Measurements from ENCODE around the gene TRIM25.
A peak's percentile ranks its signal among the peaks of the same experiment; 100 is the strongest.

The TRIM25 gene

GRCh38 chr17:56894859-56895455 lies 18.9 kb downstream of the TRIM25 start:
- no peak for DNase-seq (ENCODE audit: low read depth)

GRCh38 chr17:56893503-56893902 lies 20.3 kb downstream of the TRIM25 start:
- no peak for DNase-seq (ENCODE audit: low read depth)

- DNase-seq (ENCODE audit: low read depth), result no peak
These were observed 21.5 kb downstream of the TRIM25 start for GRCh38 chr17:56892333-56892732.

GRCh38 chr17:56891751-56892150 lies 22.1 kb downstream of the TRIM25 start:
- peak; percentile 20 for DNase-seq (ENCODE audit: low read depth)

- DNase-seq (ENCODE audit: low read depth), result no peak
These were observed 22.8 kb downstream of the TRIM25 start for GRCh38 chr17:56890906-56891674.

GRCh38 chr17:56890390-56890789 lies 23.5 kb downstream of the TRIM25 start:
- no peak for DNase-seq (ENCODE audit: low read depth)

- no peak for DNase-seq (ENCODE audit: low read depth)
These were observed 26.0 kb downstream of the TRIM25 start for GRCh38 chr17:56887552-56888467.

- DNase-seq (ENCODE audit: low read depth), result no peak
These were observed 26.7 kb downstream of the TRIM25 start for GRCh38 chr17:56887105-56887504.

- no peak for DNase-seq (ENCODE audit: low read depth)
These were observed 27.5 kb downstream of the TRIM25 start for GRCh38 chr17:56886288-56886731.

GRCh38 chr17:56885312-56885657 lies 28.6 kb downstream of the TRIM25 start:
- no peak for DNase-seq (ENCODE audit: low read depth)

GRCh38 chr17:56884483-56885311 lies 29.2 kb downstream of the TRIM25 start:
- no peak for DNase-seq (ENCODE audit: low read depth)

- DNase-seq (ENCODE audit: low read depth), result no peak
These were observed 30.2 kb downstream of the TRIM25 start for GRCh38 chr17:56883616-56884015.

GRCh38 chr17:56881685-56882295 lies 32.1 kb downstream of the TRIM25 start:
- no peak for DNase-seq (ENCODE audit: low read depth)

- no peak for DNase-seq (ENCODE audit: low read depth)
These were observed 33.3 kb downstream of the TRIM25 start for GRCh38 chr17:56880571-56880970.

GRCh38 chr17:56880133-56880532 lies 33.7 kb downstream of the TRIM25 start:
- DNase-seq (ENCODE audit: low read depth), result no peak

- no peak for DNase-seq (ENCODE audit: low read depth)
These were observed 34.6 kb downstream of the TRIM25 start for GRCh38 chr17:56879280-56879679.

- no peak for DNase-seq (ENCODE audit: low read depth)
These were observed 37.1 kb downstream of the TRIM25 start for GRCh38 chr17:56876766-56877179.

GRCh38 chr17:56870081-56870651 lies 43.7 kb downstream of the TRIM25 start:
- DNase-seq (ENCODE audit: low read depth), result no peak

GRCh38 chr17:56868716-56869115 lies 45.1 kb downstream of the TRIM25 start:
- DNase-seq (ENCODE audit: low read depth), result no peak

- DNase-seq (ENCODE audit: low read depth), result no peak
These were observed 45.9 kb downstream of the TRIM25 start for GRCh38 chr17:56867948-56868376.

GRCh38 chr17:56866496-56866895 lies 47.4 kb downstream of the TRIM25 start:
- no peak for DNase-seq (ENCODE audit: low read depth)
